Stimulated activated memory B cell treated with anti-CD40 and anti-IgM and Interleukin-4, amounts not matched to agents 10 μg/mL and 1 μg/mL and 100 μg/mL, for 72 hours (primary cell): ENCODE data around the gene ATMIN.

Experiments
- ATAC-seq: fragments of 150-1000 bp; cut with Tn5 transposase; 2 replicates; pipeline ENCODE4 v1.10.0; 2021
- H3K27ac Mint-ChIP-seq: one replicate; pipeline ENCODE4 v1.8.0; 2022; ENCODE audit warnings: mild to moderate bottlenecking, mixed read lengths
- H3K27me3 Mint-ChIP-seq: one replicate; pipeline ENCODE4 v1.8.0; 2022; ENCODE audit warnings: mixed read lengths
- H3K36me3 Mint-ChIP-seq: one replicate; pipeline ENCODE4 v1.8.0; 2022; ENCODE audit warnings: mixed read lengths
- H3K4me1 Mint-ChIP-seq: one replicate; pipeline ENCODE4 v1.8.0; 2022; ENCODE audit warnings: mixed read lengths
- H3K4me3 Mint-ChIP-seq: one replicate; pipeline ENCODE4 v1.8.0; 2022; ENCODE audit warnings: mild to moderate bottlenecking, moderate library complexity, mixed read lengths
- H3K9me3 Mint-ChIP-seq: one replicate; pipeline ENCODE4 v1.8.0; 2022; ENCODE audit warnings: mixed read lengths

ATMIN gene

DNA sequence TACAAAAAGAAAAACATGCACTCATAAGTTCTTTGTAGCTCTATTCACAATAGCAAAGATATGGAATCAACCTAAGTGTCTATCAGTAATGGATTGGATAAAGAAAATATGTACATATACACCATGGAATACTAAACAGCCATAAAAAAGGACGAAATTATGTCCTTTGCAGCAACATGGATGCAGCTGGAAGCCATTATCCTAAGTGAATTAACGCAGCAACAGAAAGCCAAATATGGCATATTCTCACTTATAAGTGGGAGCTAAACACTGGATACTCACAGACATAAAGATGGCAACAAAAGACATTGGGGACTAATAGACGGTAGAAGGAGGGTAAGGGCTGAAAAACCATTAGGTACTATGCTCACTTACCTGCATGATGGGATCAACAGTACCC is 34.8 kb upstream of the ATMIN start:
- H3K27me3 Mint-ChIP-seq, result no peaks in the 10 kb centered on the region
- ATAC-seq, result no peak
- H3K27ac Mint-ChIP-seq, result no peak overlapping the region
- H3K9me3 Mint-ChIP-seq, result no peaks in the 10 kb centered on the region
- no peak overlapping the region for H3K4me3 Mint-ChIP-seq
- peaks cover 81% of the 10 kb centered on the region for H3K4me1 Mint-ChIP-seq
- peaks cover 9% of the 10 kb centered on the region for H3K36me3 Mint-ChIP-seq

DNA sequence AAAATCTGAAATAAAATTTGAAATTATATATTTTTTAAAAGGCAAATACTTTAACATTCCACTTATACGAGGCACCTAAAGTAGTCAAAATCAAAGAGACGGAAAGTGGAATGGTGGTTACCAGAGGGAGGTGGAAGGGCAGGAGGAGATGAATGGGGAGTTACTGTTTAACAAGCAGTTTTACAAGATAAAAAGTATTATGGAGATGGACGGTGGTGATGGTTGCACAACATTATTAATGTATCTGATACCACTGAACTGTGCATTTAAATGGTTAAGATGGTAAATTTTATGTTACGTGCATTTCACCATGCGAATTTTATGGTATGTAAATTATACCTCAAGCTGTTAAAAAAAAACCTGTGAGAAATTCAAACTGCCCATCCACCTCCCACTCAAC is 34.3 kb upstream of the ATMIN start:
- peaks cover 84% of the 10 kb centered on the region for H3K4me1 Mint-ChIP-seq
- H3K27ac Mint-ChIP-seq, result no peak overlapping the region
- no peaks in the 10 kb centered on the region for H3K27me3 Mint-ChIP-seq
- H3K4me3 Mint-ChIP-seq, result no peak overlapping the region
- no peak for ATAC-seq
- peaks cover 9% of the 10 kb centered on the region for H3K36me3 Mint-ChIP-seq
- no peaks in the 10 kb centered on the region for H3K9me3 Mint-ChIP-seq

DNA sequence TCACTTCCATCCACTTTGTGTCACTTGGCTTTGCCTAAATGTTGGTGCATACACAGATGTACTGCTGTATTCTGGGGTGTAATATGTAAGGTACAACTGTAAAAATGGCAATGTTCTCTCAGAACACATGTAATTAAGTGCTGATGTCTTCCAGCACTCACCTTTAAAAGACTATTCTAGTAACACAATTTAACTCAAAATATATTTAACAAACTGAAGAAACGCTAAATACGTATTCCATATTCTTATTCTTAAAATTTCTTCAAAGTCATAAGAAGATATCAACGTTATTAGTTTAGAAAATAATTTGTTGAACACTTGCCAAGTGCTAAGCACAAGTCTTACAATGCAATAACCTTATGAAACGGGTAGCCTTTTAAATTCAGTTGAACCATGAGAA is 32.6 kb upstream of the ATMIN start:
- Mint-ChIP-seq H3K9me3 (no peaks in the 10 kb centered on the region), H3K27ac (no peak overlapping the region), H3K4me1 (peaks cover 74% of the 10 kb centered on the region), H3K36me3 (peaks cover 9% of the 10 kb centered on the region), H3K4me3 (no peak overlapping the region), H3K27me3 (no peaks in the 10 kb centered on the region)
- ATAC-seq, result no peak

DNA sequence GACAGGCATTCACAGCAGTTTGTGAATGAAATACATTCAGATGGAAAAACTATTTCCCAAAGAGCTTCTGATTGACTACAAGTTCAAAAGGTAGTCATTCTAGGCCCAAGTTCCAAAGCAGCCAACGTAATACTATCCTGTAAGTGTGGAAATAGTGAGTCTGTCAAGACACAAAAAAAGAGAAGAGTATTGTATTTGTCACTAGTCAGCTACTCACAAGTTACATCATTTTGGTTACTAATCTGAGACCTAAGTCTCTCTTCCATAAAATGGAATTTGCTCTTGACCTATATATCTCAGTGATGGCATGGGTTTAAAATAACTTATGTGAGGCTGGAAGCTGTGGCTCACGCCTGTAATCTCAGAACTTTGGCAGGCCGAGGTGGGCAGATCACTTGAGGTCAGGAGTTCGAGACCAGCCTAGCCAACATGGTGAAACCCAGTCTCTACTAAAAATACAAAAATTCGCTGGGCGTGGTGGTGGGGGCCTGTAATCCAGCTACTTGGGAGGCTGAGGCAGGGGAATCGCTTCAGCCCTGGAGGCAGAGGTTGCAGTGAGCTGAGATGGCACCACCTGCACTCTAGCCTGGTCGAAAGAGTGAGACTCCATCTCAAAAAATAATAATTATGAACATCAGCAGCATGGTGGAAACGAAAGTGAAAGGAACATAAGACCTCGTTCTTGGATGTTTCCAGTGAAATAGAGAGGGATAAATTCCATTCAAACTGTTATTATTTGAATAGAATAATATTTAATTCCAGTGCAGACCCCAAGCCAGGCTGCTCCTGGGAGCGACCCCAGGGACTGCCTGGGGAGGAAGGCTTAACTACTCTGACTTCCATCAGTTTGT is 31.8 kb upstream of the ATMIN start:
- Mint-ChIP-seq H3K36me3 (peaks cover 9% of the 10 kb centered on the region), H3K4me3 (peak overlapping the region; percentile 38), H3K27ac (peak overlapping the region; percentile 99), H3K27me3 (no peaks in the 10 kb centered on the region), H3K4me1 (peaks cover 70% of the 10 kb centered on the region), H3K9me3 (no peaks in the 10 kb centered on the region)
- ATAC-seq, result no peak

DNA sequence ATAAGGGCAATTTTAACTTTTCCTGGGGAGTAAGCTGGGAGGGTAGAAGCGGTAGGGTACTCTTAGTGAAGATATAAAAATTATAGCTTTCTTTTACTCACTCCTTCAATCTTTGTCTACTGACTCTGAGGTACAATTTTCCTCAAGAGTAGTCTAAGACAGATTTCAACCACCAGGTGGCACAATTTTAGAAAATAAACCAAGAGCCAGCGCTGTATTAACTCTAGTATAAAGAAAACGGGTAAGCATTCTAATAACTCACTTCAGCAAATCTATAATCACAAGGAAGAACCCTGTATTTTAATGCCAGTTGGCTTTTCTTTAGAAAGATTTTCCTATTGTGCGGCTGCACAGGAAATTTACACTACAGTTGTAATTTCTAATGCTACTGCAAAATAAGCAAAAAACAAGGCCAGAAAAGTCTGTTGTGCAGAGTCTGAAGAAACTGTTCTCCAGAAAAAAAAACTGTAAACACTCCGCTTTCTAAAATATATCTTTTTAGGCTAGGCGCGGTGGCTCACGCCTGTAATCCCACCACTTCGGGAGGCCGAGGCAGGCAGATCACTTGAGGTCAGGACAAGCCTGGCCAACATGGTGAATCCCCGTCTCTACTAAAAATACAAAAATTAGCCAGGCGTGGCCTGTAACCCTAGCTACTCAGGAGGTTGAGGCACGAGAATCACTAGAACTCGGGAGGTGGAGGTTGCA is 30.8 kb upstream of the ATMIN start:
- Mint-ChIP-seq H3K27me3 (no peaks in the 10 kb centered on the region), H3K27ac (peak overlapping the region; percentile 99), H3K36me3 (peaks cover under 1% of the 10 kb centered on the region), H3K4me3 (peak overlapping the region; percentile 99), H3K9me3 (no peaks in the 10 kb centered on the region), H3K4me1 (peaks cover 61% of the 10 kb centered on the region)
- ATAC-seq, result no peak

DNA sequence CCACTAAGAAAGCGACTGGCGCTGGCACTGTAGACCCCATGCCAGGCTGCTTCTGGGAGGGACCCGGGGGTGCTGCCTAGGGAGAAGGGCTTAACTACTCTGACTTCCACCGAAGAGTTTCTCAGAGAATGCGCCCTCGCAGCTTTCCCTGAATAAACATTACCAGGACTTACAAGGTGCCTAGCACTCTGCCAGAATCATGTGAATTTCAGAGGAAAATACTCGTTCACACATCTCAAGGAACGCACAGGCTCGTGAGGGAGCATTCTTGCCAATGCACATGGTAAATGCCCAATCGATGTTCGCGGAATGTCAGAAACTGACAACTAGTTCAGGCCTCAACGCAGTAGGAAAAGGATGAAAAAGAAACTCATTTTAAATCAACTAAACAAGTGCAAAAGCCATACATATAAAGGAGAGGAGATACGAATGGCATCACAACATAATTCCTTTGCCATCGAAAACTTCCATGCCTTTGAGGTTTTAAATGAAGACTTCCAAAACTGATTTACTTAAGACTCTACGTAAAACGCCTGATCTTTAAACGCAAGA is 30.0 kb upstream of the ATMIN start:
- Mint-ChIP-seq H3K9me3 (no peaks in the 10 kb centered on the region), H3K27me3 (no peaks in the 10 kb centered on the region), H3K36me3 (peaks cover under 1% of the 10 kb centered on the region), H3K4me3 (peak overlapping the region; percentile 99), H3K27ac (peak overlapping the region; percentile 99), H3K4me1 (peaks cover 52% of the 10 kb centered on the region)
- ATAC-seq, result no peak

DNA sequence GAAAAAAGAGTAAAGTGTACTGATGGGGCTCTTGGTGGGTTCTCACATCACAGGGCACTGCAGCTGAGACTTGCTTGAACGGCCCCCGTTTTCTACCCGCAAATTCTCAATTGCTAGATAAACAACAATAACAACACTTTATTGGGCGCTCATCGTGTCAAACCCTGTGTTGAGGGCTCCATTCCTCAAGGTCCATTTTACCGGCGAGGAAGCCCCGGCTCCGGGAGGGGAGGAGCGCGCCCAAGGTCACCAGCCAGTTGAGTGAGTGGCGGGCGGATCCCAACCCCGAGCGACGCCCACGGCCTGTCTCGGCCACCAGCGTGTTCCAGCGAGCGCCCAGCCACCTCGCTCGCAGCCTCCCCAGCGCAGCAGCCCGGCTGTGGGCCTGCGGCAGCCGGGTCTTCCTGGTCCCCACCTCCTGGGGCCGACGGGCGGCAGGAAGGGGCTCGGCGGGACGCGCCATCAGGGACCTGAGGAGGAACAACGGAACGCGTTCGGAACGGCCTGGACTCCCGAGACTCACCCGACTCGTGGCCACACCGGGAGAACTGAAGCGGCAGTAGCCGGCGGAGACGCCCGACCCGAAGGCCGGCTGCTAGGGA is 29.3 kb upstream of the ATMIN start:
- Mint-ChIP-seq H3K36me3 (peaks cover 4% of the 10 kb centered on the region), H3K4me1 (peaks cover 52% of the 10 kb centered on the region), H3K4me3 (peak overlapping the region; percentile 99), H3K27me3 (no peaks in the 10 kb centered on the region), H3K9me3 (no peaks in the 10 kb centered on the region), H3K27ac (peak overlapping the region; percentile 99)
- ATAC-seq, result peak; percentile 53

DNA sequence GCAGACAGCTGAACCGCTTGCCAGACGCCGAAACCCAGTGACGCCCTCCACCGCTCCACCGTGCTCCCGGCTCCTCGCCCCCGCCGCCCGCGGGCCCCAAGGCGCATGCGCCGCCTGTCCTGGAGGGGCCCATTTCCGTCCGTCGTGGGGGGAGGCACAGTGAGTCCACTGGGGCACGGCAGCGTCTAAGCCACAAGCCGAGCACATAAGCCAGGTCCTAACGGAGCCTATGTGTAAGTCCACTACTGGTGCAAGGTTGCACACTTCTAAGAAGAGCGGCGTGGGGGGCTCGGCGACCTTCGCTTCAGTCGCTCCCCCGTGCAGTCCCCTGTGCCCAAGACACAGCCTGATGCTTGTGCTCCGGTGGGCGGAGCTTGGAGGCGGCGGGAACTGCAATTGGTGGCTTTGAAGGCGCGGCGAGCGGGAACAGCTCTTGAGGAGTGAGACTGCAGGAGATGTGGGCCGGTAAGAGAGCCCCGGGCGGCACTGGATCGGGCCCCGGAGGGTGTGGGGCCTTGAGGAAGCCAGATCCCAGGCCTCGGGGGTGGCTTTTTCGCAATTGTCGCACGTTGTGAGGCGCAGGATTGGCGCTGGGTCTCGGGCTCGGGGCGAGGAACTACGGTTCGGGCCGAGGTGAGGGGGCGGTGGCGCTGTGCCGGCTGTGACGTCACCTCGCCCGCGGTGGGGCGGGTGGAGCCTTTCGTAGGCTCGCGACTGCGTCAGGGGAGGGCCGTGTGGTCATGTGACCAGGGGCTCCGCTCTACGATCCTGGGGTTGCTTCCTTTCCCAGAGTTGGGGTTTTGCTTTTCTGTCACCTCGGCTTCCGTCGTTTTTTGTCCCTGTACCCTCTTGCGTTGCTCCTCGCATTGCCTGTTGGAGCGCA is 28.6 kb upstream of the ATMIN start, which contains the start of the genes CENPN and CMC2:
CENPN (plus strand) TSS at position 402 of the 883 bp plus-strand sequence. CDS start 4,726 bp downstream, outside the sequence.
CMC2 (minus strand) TSS at position 73 of the 883 bp plus-strand sequence. CDS start 9,491 bp downstream, outside the sequence.
- Mint-ChIP-seq H3K27me3 (no peaks in the 10 kb centered on the region), H3K4me1 (peaks cover 45% of the 10 kb centered on the region), H3K27ac (peak within 1 kb of the TSS; percentile 99), H3K9me3 (no peaks in the 10 kb centered on the region), H3K36me3 (peaks cover 8% of the 10 kb centered on the region), H3K4me3 (peak within 1 kb of the TSS; percentile 99)
- peak; percentile 95 for ATAC-seq

DNA sequence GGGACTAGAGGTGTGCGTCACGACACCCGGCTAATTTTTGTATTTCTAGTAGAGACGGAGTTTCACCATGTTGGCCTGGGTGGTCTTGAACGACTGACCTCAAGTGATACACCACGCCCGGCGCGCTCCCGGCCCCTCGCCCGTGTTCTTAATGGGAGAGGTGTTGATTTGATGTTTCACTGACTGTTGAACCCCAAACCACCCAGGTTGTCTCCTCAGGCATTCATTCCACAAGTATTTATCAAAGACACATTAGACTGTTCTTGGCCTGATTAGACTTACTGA is 27.2 kb upstream of the ATMIN start:
- H3K9me3 Mint-ChIP-seq, result no peaks in the 10 kb centered on the region
- peaks cover 15% of the 10 kb centered on the region for H3K36me3 Mint-ChIP-seq
- H3K27ac Mint-ChIP-seq, result peak overlapping the region; percentile 99
- H3K4me3 Mint-ChIP-seq, result peak overlapping the region; percentile 99
- no peak for ATAC-seq
- H3K27me3 Mint-ChIP-seq, result no peaks in the 10 kb centered on the region
- H3K4me1 Mint-ChIP-seq, result peaks cover 34% of the 10 kb centered on the region

DNA sequence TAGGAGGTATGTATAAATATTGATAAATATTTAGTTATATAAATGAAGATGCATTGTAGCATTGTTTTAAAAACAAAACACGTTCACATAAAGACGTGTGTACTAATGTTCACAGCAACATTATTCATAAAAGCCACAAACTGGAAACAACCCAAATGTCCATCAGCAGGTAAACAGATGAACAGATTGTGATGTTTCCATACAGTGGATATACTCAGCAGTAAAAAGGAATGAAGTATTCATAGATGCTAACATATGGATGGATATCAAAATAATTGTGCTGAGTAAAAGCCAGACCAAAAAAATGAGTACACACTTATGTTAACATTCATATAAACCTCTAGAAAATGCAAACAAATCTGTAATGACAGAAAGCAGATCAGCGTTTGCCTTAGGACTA is 22.7 kb upstream of the ATMIN start:
- no peaks in the 10 kb centered on the region for H3K9me3 Mint-ChIP-seq
- H3K36me3 Mint-ChIP-seq, result peaks cover 31% of the 10 kb centered on the region
- no peaks in the 10 kb centered on the region for H3K27me3 Mint-ChIP-seq
- no peak for ATAC-seq
- peaks cover 5% of the 10 kb centered on the region for H3K4me1 Mint-ChIP-seq
- H3K4me3 Mint-ChIP-seq, result no peak overlapping the region
- no peak overlapping the region for H3K27ac Mint-ChIP-seq

DNA sequence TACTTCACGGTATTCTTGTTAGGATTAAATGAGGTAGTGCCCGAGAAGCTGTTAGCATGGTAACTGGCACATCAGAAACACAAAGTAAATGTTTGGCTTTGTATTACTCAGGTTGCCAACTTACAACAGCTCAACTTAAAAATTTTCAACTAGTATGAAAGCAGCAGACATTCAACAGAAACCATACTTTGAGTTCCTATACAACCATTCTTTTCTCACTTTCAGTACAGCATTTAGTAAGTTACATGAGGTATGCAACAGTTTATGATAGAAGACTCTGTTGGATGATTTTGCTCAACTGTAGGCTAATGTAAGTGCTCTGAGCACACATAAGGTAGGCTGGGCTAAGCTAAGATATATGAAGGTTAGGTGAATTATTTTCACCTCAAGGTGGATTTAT is 21.0 kb upstream of the ATMIN start:
- Mint-ChIP-seq H3K9me3 (no peaks in the 10 kb centered on the region), H3K4me1 (no peaks in the 10 kb centered on the region), H3K4me3 (no peak overlapping the region), H3K27ac (no peak overlapping the region), H3K36me3 (peaks cover 46% of the 10 kb centered on the region), H3K27me3 (no peaks in the 10 kb centered on the region)
- no peak for ATAC-seq

DNA sequence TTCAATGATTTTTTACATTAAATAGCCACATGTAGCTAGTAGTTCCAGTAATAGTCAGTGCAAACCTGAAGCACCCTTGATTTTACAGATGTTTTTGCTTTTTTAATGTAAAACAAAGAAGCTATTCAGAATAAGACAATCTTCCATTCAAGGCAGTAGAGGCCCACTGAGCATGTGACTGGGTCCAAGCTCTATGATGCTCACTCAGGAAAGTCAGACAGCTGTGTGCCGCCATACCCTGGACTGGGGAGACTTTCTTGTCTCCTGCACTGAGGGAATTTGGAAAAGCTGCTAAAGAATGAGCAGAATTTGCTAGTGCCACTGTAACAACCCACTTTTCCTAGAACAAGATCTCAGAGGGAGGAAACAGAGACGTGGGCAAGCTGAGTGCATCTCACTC is 17.1 kb upstream of the ATMIN start:
- ATAC-seq, result no peak

DNA sequence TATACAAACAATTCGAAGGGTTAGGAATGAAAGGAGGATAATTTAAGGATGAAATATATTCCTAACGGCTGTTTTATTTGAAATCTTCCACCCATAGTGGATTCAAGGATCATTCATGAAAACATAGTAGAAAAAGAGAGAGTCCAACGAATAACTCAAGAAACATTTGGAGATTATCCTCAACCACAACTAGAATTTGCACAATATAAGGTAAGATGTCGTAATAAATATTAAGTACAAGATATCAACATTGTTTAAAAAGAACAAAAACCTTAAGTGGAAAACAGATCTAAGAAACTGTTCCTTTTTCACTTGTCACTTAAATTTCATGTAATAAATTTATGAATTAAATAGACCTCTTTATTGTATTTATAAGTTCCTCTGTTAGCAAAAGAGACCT is 9.2 kb upstream of the ATMIN start:
- Mint-ChIP-seq H3K27me3 (no peaks in the 10 kb centered on the region), H3K4me1 (no peaks in the 10 kb centered on the region), H3K36me3 (peaks cover 30% of the 10 kb centered on the region), H3K4me3 (no peak overlapping the region), H3K9me3 (no peaks in the 10 kb centered on the region), H3K27ac (no peak overlapping the region)
- no peak for ATAC-seq

More for the DNA sequence above, 17.1 kb upstream of the ATMIN start:
- no peak overlapping the region for H3K4me3 Mint-ChIP-seq
- H3K27me3 Mint-ChIP-seq, result no peaks in the 10 kb centered on the region
- no peaks in the 10 kb centered on the region for H3K9me3 Mint-ChIP-seq
- H3K36me3 Mint-ChIP-seq, result peaks cover 43% of the 10 kb centered on the region
- H3K27ac Mint-ChIP-seq, result no peak overlapping the region
- H3K4me1 Mint-ChIP-seq, result no peaks in the 10 kb centered on the region

DNA sequence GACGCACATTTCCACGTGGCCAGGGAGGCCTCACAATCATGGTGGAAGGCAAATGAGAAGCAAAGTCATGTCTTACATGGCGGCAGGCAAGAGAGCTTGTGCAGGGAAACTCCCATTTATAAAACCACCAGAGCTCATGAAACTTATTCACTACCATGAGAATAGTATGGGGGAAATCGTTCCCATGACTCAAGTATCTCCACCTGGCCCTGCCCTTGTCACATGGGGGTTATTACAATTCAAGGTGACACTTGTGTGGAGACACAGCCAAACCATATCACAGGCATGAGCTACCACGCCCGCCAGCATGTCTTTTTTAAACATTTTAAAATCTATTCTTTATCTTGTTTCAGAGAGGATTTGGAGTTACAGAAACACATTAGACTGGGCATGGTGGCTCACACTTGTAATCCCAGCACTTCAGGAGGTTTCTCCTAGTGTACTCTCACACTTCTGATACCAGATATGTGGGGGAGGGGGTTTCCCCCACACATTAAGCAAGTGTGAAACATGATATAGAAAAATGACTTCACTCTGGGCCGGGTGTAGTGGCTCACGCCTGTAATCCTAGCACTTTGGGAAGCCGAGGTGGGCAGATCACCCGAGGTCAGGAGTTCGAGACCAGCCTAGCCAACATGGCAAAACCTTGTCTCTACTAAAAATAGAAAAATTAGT is 5.6 kb upstream of the ATMIN start:
- Mint-ChIP-seq H3K27me3 (no peaks in the 10 kb centered on the region), H3K4me3 (no peak overlapping the region), H3K27ac (no peak overlapping the region), H3K4me1 (no peaks in the 10 kb centered on the region), H3K36me3 (peaks cover 32% of the 10 kb centered on the region), H3K9me3 (no peaks in the 10 kb centered on the region)
- no peak for ATAC-seq
